HL-60/S4 (cell line): ENCODE measurements around the gene SLC17A7.

Experiments
- in situ Hi-C: fragments of 300-500 bp; cut with MboI; formaldehyde crosslinking; loops from 2 replicates; pipeline ENCODE4 v1.14.3; 2022; ENCODE audit warnings: low sequenced_read_pairs

SLC17A7 gene

GRCh38 chr19:49411681-49412326, 29.5 kb downstream of the SLC17A7 start:
- in situ Hi-C loops, result no loop called here

- in situ Hi-C loops, result no loop called here
These were observed 31.8 kb downstream of the SLC17A7 start for GRCh38 chr19:49409441-49410029.

GRCh38 chr19:49408816-49409440, 32.4 kb downstream of the SLC17A7 start:
- in situ Hi-C loops, result no loop called here

- in situ Hi-C loops, result no loop called here
These were observed 33.8 kb downstream of the SLC17A7 start for GRCh38 chr19:49407482-49408015.

- in situ Hi-C loops, result no loop called here
These were observed 34.2 kb downstream of the SLC17A7 start for GRCh38 chr19:49407079-49407478.

- in situ Hi-C loops, result no loop called here
These were observed 37.7 kb downstream of the SLC17A7 start for GRCh38 chr19:49403404-49404187.

- in situ Hi-C loops, result no loop called here
These were observed 41.3 kb downstream of the SLC17A7 start for GRCh38 chr19:49400029-49400428.

GRCh38 chr19:49398931-49399330, 42.4 kb downstream of the SLC17A7 start:
- in situ Hi-C loops, result no loop called here

GRCh38 chr19:49398001-49398615, 43.2 kb downstream of the SLC17A7 start:
- in situ Hi-C loops, result no loop called here

- in situ Hi-C loops, result no loop called here
These were observed 44.4 kb downstream of the SLC17A7 start for GRCh38 chr19:49396738-49397505.

GRCh38 chr19:49395581-49396407, 45.5 kb downstream of the SLC17A7 start:
- in situ Hi-C loops, result no loop called here

- in situ Hi-C loops, result loop anchor here (5.0 kb wide), 1 partner anchor 33 kb away; the partner anchor contains the start of gene GFY
These were observed 47.4 kb downstream of the SLC17A7 start for GRCh38 chr19:49393881-49394280.

GRCh38 chr19:49391581-49392399, 49.5 kb downstream of the SLC17A7 start:
- in situ Hi-C loops, result loop anchor here (5.0 kb wide), 1 partner anchor 36 kb away; the partner anchor contains the start of gene GFY

- in situ Hi-C loops, result loop anchor here (5.0 kb wide), 1 partner anchor 36 kb away; the partner anchor contains the start of gene GFY
These were observed 50.4 kb downstream of the SLC17A7 start for GRCh38 chr19:49390929-49391359.

GRCh38 chr19:49390131-49390928, 51.0 kb downstream of the SLC17A7 start:
- in situ Hi-C loops, result loop anchor here (5.0 kb wide), 1 partner anchor 37 kb away; the partner anchor contains the start of gene GFY

GRCh38 chr19:49389406-49389805, 51.9 kb downstream of the SLC17A7 start:
- in situ Hi-C loops, result no loop called here

GRCh38 chr19:49387936-49388372, 53.4 kb downstream of the SLC17A7 start, which contains the start of gene KASH5:
Gene KASH5 (plus strand): TSS chr19:49388249. CDS start chr19:49390884, 2,635 bp downstream.
- in situ Hi-C loops, result no loop called here
